Stimulated activated CD8-positive, alpha-beta memory T cell treated with anti-CD3 and anti-CD28 coated beads, Interleukin-2, amount 100 ng/mL, for 48 hours (primary cell): ENCODE measurements around the gene C1orf167.

ENCODE experiments used
- DNase-seq, 2 donors: peaks; one replicate each; pipeline ENCODE4 v3.0.0-alpha.2; 2020; ENCODE audit warnings: low read depth in 2 of 2

The C1orf167 gene, protein sequence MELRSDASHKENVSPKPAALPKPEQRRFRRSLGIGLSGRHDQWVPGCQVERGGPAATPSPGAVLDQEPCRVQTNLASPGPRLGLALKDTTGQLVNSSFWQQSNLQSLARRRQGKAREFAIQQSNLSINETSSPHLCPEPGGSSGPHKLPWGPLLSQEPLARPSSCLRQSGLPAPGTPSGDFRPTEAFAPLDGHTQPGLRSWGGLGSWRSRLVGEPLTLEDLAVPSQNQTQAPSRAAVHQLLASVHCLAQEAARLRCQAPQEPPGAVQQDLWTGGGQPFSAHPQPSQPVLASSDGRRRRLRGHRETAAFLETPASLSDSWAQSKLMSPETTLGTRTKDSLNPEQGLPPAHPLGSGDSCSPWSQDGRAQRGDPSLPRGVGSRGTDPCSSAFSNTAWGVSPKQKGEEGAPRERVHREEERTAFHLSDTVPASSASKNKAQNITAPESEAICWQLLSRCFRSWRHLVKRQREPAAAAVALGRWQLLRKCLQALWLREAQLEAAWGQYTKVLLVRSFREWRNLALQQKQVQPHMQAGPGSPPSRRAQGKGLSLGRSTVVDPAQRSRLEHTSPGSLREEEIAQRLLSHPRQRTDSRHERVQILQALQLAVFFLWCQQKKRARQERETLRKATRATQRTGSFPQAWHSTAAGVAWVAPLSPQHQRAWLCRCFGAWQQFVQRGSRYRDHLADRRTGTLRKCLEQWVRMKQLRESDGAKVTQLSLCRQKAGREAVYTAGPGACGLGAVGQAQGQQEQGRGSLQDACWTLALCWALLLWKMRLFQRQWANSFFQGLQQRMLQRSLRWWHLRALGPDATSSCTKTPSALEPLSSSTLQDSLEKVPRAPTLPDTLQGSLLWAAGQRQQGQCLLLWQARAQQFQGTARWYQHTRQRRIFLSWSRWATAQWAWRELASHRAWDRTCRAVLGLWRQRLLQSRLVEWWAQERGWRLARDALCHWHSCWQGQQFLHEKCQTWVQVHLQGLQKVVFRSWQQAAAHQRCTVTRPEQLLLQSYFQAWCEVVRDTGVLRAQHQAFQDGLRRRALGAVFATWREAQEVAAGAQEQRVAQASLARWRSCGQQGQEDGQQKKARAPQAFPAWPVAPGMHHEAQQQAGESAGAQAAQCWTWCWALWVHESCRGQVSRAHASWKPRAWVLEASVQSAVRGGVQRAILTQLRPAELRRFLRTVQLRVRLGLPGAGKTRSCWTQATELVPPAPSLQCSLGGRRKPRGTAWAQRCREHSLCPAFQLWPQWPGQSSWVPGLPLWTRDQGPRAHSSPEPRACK (N-terminal part only)

DNA sequence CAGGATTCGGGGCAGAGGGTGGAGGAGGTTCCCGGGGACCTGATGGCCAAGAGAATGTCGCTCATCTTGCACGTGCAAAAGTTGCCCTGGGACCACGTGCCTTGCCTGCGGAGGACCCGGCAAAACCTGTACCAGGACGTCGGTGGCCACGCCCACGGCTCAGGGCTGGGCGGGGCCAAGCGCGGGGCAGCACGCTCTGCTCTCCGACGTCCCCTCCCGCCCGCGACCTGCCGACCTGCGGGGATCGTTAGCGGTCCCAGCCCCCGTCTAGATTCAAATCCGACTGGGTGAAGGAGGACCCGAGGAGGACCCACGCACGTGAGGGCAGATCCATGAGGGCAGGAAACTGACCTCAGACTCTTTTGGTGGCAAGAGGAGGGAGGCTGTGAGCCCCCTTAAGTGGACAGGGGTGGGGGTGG lies at the start of gene C1orf167:
Gene C1orf167 (plus strand): TSS at position 206 of the 419 bp plus-strand sequence. CDS start 2,208 bp downstream, outside the sequence.
- DNase-seq: peak; percentile 14 to 20

GRCh38 chr1:11712285-11712684 lies 49.7 kb upstream of the C1orf167 start:
- DNase-seq: no peak

DNA sequence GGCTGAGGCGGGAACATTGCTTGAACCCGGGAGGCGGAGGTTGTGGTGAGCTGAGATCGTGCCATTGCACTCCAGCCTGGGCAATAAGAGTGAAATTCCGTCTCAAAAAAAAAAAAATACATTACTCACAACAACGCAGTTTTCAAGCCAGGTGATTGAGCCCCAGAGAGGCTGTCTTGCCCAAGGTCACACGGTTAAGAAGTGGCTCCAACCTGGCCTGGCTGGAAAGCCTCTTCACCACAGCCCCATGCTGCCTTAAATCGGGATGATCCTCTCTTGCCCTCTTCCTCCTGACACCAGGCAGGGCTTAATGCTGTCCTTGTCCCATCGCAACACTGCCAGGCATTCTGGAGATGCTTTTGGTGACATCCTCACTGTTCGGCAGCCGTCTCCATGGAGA lies 48.9 kb upstream of the C1orf167 start:
- DNase-seq: no peak

DNA sequence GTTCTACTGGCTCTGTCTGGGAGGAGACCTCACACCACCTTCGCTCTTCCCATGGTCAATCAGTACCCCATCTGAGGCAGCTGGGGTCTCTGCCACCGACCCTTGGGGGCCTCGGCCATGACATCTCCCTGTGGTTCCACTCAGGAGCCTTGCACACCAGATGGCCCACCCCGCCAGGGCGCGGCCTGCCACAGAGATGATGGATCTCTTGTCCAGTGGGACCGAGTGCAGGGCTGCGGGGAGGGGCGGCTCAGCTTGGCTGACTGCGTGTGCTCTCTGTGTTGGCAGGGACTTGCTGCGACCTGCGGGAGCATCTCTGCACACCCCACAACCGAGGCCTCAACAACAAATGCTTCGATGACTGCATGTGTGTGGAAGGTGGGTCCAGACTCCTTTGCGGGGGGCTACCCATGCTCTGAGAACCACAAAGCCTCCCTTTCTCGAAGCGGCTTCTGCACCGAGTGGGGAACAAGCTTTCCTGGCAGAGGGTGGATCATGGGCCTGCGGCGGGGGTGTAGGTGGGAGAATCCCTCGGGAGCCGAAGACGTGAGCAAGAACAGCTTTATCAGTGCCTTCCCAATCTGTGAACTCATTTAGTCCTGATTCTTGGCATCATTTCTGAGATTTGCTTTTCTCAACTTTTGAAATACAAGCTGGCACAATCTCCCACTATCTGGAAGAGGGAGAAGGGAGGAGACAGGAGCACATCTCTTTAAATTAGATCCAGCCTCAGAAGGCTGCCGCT lies 47.0 kb upstream of the C1orf167 start:
- DNase-seq: no peak

- peak; percentile 58 to 78 for DNase-seq
Observed at GRCh38 chr1:11719313-11720032, 42.5 kb upstream of the C1orf167 start.

GRCh38 chr1:11720033-11720376 lies 42.0 kb upstream of the C1orf167 start:
- DNase-seq: no peak

DNA sequence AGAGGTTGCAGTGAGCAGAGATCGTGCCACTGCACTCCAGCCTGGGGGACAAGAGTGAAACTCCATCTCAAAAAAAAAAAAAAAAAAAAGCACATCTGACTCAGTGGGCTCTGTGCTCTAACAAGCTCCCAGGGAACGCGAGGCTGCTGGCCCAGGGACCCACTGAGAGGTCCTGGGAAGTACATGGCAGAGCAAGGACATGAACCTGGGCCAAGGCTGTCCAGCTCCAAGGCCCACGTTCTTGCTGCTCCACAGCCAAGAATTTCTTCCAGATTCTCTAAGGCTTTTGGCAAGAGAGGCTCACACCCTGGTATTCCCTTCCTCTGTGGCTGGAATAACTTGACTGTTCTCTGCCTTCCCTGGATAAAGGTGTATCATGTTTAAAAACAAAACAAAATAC lies 41.5 kb upstream of the C1orf167 start:
- no peak for DNase-seq

- no peak for DNase-seq
Observed at GRCh38 chr1:11721311-11721710, 40.7 kb upstream of the C1orf167 start.

- no peak for DNase-seq
Observed at GRCh38 chr1:11722538-11722937, 39.5 kb upstream of the C1orf167 start.

DNA sequence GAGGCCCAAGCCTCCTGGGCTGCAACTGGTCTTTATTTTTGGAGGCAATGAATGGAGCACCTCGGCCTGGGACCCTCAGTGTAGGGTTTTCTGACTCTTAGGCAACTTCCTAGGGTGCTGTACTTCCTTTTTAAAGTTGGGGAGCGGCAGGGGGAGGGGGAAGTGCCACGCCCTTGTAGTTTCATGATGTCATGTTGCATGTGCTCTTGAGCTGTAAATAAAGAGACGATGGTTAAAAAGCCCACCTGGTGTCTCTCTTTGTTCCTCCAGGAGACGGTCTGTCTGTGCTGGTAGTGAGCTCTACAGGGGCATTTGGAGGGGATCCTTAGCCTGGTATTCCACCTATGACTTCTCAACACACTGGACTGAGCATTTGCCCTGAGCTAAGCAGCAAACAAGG lies 36.4 kb upstream of the C1orf167 start:
- DNase-seq: no peak

DNA sequence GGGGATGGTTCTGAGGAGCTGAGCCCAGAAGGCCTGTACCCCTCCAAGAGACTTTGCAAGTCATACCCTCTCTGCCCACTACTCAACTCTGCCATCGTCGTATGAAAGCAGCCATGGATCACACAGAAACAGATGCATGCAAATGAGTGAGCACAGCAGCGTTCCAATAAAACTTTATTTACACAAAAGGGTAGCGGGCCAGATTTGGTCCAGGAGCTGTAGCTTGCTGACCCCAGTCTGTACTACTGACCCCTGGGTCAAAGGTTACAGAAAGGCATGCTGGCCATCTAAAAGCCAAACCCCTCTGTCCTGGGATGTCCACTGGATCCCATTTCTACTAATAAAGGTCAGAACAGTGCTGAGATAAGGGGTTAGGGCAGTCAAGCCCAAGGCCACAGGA lies 34.9 kb upstream of the C1orf167 start:
- DNase-seq: no peak

GRCh38 chr1:11728126-11728806 lies 33.7 kb upstream of the C1orf167 start:
- DNase-seq: no peak

DNA sequence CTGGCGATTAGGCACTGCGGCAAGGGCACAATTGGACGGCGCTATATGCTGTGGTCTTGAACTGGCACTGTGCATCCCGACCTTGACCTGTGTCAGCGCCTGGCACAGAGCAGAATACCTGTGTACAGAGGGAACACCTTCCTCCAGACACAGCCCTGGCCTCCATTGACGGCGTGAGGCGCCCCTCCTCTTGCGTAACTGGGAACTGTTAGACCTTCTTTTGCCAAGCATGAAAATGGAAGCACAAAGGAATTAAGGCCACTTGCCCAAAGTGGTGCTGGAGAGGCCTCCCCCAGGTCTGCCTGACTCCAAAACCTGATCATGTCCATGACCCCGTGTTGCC lies 32.9 kb upstream of the C1orf167 start:
- DNase-seq: no peak

DNA sequence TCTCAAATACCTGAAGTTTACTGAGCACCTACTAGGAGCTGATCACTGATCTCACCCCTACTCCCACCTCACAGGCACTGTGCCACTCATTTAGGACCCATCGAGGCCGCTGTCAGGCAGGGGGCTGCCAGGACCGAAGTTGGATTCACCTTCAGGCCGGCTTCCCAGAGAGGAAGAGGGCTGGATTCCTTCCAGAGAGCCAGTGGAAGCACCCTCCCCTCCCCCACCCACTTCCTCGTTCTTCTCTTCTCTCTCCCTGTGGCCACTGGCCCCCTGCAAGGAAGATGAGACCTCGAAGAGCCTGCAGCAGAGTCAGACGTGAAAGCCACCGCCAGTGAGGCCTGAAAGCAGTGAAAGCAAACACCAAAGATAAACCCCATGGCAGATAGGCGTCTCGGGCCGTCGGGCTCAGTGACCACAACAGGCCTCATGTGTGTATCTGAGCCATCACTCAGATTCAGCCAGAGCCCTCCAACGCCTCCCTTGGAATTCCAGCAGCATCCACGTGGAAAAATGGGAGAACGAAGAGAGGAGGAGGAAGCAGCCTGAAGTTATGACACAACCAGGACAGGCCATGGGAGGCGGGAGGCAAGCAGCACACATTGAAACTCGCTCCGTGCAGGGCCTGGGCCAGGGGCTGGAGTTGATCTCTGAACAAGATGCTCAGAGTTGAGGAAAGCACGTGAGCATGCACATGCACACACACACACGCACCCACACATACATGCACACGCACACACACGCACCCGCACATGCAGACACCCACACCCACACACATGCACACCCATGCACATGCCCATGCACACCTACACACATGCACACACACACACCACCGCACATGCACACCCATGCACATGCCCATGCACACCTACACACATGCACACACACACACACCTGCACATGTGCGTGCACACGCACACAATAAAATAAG lies 32.2 kb upstream of the C1orf167 start:
- DNase-seq: no peak

DNA sequence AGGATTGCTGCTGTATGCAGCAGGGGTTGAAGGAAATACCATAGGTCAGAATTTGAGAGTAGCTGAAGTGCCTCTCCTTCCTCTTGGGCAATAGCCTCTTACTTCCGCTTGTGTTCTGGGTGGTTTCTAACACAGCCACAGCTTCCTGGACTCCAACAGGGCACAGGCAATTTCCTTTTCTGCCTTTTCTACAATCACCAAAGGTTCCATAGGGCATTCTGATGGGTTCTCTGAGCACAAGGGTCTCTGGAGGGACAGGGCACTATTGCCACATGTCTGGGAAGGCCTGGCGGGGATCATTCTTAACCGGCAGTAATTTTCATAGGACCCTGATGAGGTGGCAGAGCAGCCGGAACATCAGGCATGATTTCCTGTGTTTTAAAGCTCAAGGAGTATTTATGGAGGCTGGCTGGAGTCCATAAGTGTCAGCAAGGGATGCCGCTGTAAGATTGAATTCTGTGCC lies 31.5 kb upstream of the C1orf167 start:
- no peak for DNase-seq

DNA sequence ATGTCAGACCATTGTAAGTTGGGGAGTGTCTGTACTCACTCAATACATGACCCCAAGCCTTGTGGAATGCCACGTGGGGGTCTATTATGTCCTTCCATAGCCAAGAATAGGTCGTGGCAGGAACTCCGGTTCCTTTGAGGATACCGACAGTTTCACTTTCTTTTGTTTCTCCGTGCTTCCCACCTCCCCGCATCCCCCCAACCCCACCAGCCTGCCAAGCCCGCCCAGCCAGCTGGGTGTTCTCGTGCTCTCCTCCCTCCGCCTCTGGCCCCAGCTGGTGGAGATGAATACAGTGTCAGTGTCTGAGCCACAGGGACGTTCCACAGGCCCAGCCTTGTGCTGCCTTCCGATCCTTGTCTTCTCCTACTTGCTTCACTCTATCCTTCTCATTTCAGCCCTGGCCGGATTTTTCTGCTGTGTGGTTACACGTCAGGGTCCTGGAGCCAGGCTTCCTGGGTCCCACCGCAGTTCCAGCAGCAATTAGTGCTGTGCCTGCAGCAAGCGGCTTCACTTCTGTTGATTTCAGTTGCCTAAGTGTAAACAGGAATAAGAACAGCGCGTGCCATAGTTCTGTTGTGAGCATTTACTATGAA lies 30.2 kb upstream of the C1orf167 start:
- DNase-seq: no peak

DNA sequence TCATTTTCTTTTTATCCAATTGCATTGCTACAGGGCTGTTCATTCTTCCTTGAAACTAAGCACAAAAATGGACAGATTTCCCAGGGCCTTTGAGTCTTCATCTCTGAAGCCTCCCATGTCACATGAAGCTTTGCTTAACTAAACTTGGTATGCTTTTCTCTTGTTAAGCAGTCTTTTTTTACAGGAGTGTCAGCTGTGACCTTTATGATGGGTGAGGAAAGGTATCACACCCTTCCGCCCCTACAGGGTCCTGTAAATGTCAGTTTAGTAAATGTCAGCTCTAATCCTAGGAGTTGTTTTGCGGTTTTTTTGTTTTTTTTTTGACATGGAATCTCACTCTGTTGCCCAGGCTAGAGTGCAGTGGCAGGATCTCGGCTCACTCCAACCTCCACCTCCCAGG lies 28.7 kb upstream of the C1orf167 start:
- DNase-seq: no peak

- DNase-seq: no peak
Observed at GRCh38 chr1:11735531-11735853, 26.5 kb upstream of the C1orf167 start.
